GM21390 (cell line): ENCODE results near the gene PSG11.
"Not testable (repeated sequence)": the region's sequence is repeated elsewhere in the genome, so short reads cannot be mapped to it uniquely, and the experiment has no call there.

Experiments used
- ATAC-seq: cut with Tn5 transposase; IDR thresholded peaks from one replicate; pipeline ENCODE4 v1.9.1; 2021; ENCODE audit not compliant: unreplicated experiment

Gene PSG11

GRCh38 chr19:42989186-42989585, 37.1 kb downstream of the PSG11 start:
- not testable (repeated sequence) for ATAC-seq

- not testable (repeated sequence) for ATAC-seq
Measured at GRCh38 chr19:42988206-42988605, 38.1 kb downstream of the PSG11 start.

- ATAC-seq, result no peak
Measured at GRCh38 chr19:42985588-42985987, 40.7 kb downstream of the PSG11 start.

DNA sequence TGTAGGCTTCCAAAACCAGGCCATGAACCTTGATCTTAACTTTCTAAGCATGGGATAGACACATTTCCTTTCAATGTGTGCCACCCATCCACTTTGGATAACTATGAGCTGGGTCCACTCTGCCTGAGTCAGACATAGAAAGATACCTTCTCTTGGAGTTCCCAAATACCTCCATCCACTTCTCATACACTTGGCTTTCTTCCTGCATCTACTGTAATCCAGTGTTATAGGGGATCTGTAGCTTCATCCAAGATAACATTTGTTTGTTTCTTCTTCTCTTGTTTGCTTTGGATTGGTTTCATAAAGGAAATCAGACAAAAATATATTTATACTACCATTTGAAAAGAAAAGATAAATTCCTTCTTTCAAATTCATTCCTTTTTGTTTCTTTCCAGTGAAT, 44.2 kb downstream of the PSG11 start:
- ATAC-seq, result not testable (repeated sequence)

DNA sequence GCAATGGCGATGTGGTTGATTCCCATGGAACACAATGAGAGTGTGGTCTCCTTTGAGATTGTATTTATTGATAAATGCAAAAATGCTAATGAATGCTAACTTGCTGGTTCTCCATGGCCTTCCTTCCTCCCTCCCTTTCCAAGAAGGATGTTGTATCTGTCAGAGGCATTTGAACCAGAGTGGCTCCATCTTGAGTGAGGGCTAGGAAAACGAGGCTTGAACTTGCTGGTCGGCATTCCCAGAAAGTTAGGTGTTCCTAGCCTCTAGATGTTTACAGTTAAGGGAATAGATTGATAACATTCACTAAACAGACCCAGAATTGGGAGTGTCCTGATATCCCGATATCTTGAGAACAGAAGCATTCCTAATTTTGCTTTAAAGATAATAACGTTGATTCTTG, 54.8 kb downstream of the PSG11 start:
- ATAC-seq, result not testable (repeated sequence)

GRCh38 chr19:42965176-42965575, 61.1 kb downstream of the PSG11 start:
- ATAC-seq, result no peak

DNA sequence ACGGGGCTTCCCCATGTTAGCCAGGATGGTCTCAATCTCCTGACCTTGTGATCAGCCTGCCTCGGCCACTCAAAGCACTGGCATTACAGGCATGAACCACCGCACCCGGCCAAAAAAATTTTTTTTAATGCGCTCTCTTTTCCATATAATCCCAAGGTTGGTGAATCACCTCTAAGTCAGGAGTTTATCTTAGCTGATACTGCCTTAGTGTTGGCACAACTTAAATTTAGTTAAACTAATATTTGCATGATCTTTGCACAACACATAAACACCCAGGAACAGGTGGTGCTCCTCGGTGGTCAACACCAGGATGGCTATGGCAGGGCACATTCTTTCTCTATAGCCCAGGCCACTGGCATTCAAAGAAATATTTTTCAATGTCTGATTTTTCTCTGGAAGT, 65.2 kb downstream of the PSG11 start:
- ATAC-seq, result no peak
